Neural progenitor cell (in vitro differentiated cells): ENCODE results near the gene ADM2.

Experiments
- CTCF ChIP-seq: fragments of 200-600 bp; sonication (generic); IDR thresholded peaks from 2 replicates; pipeline ENCODE4 v1.5.1; 2017; ENCODE audit warnings: antibody characterized with exemption, mild to moderate bottlenecking
- EZH2phosphoT487 ChIP-seq: fragments of 200-600 bp; sonication (generic); IDR thresholded peaks from 2 replicates; pipeline ENCODE4 v1.6.1; 2017; ENCODE audit warnings: antibody characterized with exemption

DNA sequence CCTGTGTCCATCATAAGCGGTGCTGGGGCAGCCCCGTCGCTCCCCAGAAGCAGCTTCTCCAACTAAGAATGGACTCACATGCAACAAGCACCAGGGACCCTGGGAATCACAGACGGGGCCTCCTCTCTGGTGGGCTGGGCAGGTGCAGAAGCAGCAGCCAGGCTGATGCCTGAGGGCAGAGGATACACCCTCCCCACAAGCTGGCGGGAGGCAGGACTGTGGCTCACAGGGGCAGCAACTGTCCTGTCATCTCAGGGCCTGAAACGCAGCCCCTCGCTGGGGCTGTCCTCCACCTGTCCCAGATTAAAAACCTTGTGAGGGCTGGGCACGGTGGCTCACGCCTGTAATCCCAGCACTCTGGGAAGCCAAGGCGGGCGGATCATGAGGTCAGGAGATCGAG, 3.4 kb upstream of the ADM2 start:
- TF ChIP-seq CTCF (no peak), EZH2phosphoT487 (no peak)
